ENCODE measurements around the gene PIAS1. TPM values are rescaled to one million over a fixed set of nuclear protein-coding genes. Genes with fewer than 3 reads are reported as not detected.
"Not testable (repeated sequence)": the region's sequence is repeated elsewhere in the genome, so short reads cannot be mapped to it uniquely, and the experiment has no call there.

PIAS1 gene
- 47.0 and 56.3 TPM in 2 replicates for total RNA-seq

GRCh38 chr15:68053701-68054627 lies at the start of gene PIAS1:
PIAS1 (plus strand) TSS chr15:68054315; CDS start chr15:68054327, 12 bp downstream.
- Mint-ChIP-seq H3K27me3 (no peaks in the 10 kb centered on the region), H3K9me3 (peaks cover 3% of the 10 kb centered on the region), H3K27ac (peak within 1 kb of the TSS; percentile 94), H3K4me3 (peak within 1 kb of the TSS; percentile 94), H3K36me3 (ENCODE audit: low read depth) (peaks cover 5% of the 10 kb centered on the region), H3K4me1 (peaks cover 35% of the 10 kb centered on the region)
- TF ChIP-seq CTCF (IDR thresholded peaks at IDR 0.05) = no peak
- DNase-seq (peak; percentile 91), ATAC-seq (ENCODE audit: low read depth) (peak; percentile 90)
- ChIA-PET POLR2A (interaction anchor here (0.6 to 3.2 kb wide), 27 partner anchors 11 to 1399 kb away, joined by 3 to 35 read pairs (median 4); partner anchors contain the start of genes CLN6, FEM1B and RPLP1), CTCF (interaction anchor here (2.5 kb wide), 1 partner anchor 100 kb away, joined by 14 read pairs; no protein-coding TSS in a partner anchor)
- intact Hi-C loops (cut with micrococcal nuclease) = loop anchor here (1.0 to 10.0 kb wide), 9 partner anchors 61 to 987 kb away; partner anchors contain the start of genes MAP2K5, RNU6-1 and SMAD3

GRCh38 chr15:68007642-68008041 lies 46.5 kb upstream of the PIAS1 start:
- H3K27me3 Mint-ChIP-seq; ATAC-seq (ENCODE audit: low read depth); H3K36me3 Mint-ChIP-seq (ENCODE audit: low read depth); CTCF ChIA-PET; POLR2A ChIA-PET; intact Hi-C loops (cut with micrococcal nuclease); H3K27ac Mint-ChIP-seq; H3K4me3 Mint-ChIP-seq; DNase-seq: not testable (repeated sequence)
- H3K4me1 Mint-ChIP-seq = peaks cover 11% of the 10 kb centered on the region
- peaks cover 12% of the 10 kb centered on the region for H3K9me3 Mint-ChIP-seq

- H3K4me3 Mint-ChIP-seq = no peak overlapping the region
- no peak overlapping the region for H3K27ac Mint-ChIP-seq
- peaks cover 11% of the 10 kb centered on the region for H3K4me1 Mint-ChIP-seq
- DNase-seq (no peak), ATAC-seq (ENCODE audit: low read depth) (no peak)
- ChIA-PET CTCF (no interaction called here), POLR2A (no interaction called here)
- H3K27me3 Mint-ChIP-seq = no peaks in the 10 kb centered on the region
- no peak for TF ChIP-seq CTCF (IDR thresholded peaks at IDR 0.05)
- intact Hi-C loops (cut with micrococcal nuclease) = no loop called here
- H3K36me3 Mint-ChIP-seq (ENCODE audit: low read depth) = no peaks in the 10 kb centered on the region
- peaks cover 12% of the 10 kb centered on the region for H3K9me3 Mint-ChIP-seq
Observed at GRCh38 chr15:68010361-68011153, 43.6 kb upstream of the PIAS1 start.

GRCh38 chr15:68012911-68013310 lies 41.2 kb upstream of the PIAS1 start:
- Mint-ChIP-seq H3K4me1 (peaks cover 11% of the 10 kb centered on the region), H3K27me3 (no peaks in the 10 kb centered on the region), H3K36me3 (ENCODE audit: low read depth) (no peaks in the 10 kb centered on the region), H3K4me3 (no peak overlapping the region), H3K9me3 (peaks cover 5% of the 10 kb centered on the region), H3K27ac (no peak overlapping the region)
- no peak for ATAC-seq (ENCODE audit: low read depth)
- CTCF ChIA-PET = no interaction called here
- no peak for TF ChIP-seq CTCF (IDR thresholded peaks at IDR 0.05)
- DNase-seq = no peak
- intact Hi-C loops (cut with micrococcal nuclease) = no loop called here
- POLR2A ChIA-PET = no interaction called here

- H3K27me3 Mint-ChIP-seq = no peaks in the 10 kb centered on the region
- peaks cover 3% of the 10 kb centered on the region for H3K9me3 Mint-ChIP-seq
- H3K4me3 Mint-ChIP-seq = no peak overlapping the region
- H3K27ac Mint-ChIP-seq = no peak overlapping the region
- intact Hi-C loops (cut with micrococcal nuclease) = no loop called here
- no peak for TF ChIP-seq CTCF (IDR thresholded peaks at IDR 0.05)
- CTCF ChIA-PET = no interaction called here
- DNase-seq (no peak), ATAC-seq (ENCODE audit: low read depth) (no peak)
- POLR2A ChIA-PET = no interaction called here
- H3K4me1 Mint-ChIP-seq = peaks cover 8% of the 10 kb centered on the region
- H3K36me3 Mint-ChIP-seq (ENCODE audit: low read depth) = no peaks in the 10 kb centered on the region
Observed at GRCh38 chr15:68014219-68014618, 39.9 kb upstream of the PIAS1 start.

All from activated B cell treated with CpG ODN at 0.5 μM for 24 hours (primary cell).